Small intestine (tissue), 7 donors: ENCODE measurements around the gene ALPG. TPM values are rescaled to one million over a fixed set of nuclear protein-coding genes. Genes with fewer than 3 reads are reported as not detected.
"Not testable (repeated sequence)": the region's sequence is repeated elsewhere in the genome, so short reads cannot be mapped to it uniquely, and the experiment has no call there.

Source experiments
- DNase-seq, 2 donors: peaks; one replicate each; pipeline versions ENCODE4 v3.0.0 to v3.0.0-alpha.2; 2013
- FAIRE-seq: peaks from 2 replicates; lab custom pipeline; 2012; peaks lifted over from hg19 to GRCh38; lab: Jason Lieb, UNC
- H3K27ac ChIP-seq, 3 donors: one replicate each; pipeline ENCODE4 v1.5.1; 2013; ENCODE audit warnings: low read length in 2 of 3, mild to moderate bottlenecking in 2 of 3, control low read depth in 1 of 3, inconsistent platforms in 1 of 3, low read depth in 1 of 3, moderate library complexity in 1 of 3
- H3K27me3 ChIP-seq, 3 donors: one replicate each; pipeline ENCODE4 v1.6.1; 2013; ENCODE audit warnings: low read length in 3 of 3, inconsistent platforms in 1 of 3; ENCODE audit not compliant: control insufficient read depth in 3 of 3, insufficient read depth in 3 of 3
- H3K36me3 ChIP-seq, 3 donors: one replicate each; pipeline ENCODE4 v1.6.1; 2013; ENCODE audit warnings: low read length in 3 of 3, inconsistent platforms in 1 of 3, low read depth in 1 of 3, mild to moderate bottlenecking in 1 of 3, moderate library complexity in 1 of 3; ENCODE audit not compliant: control insufficient read depth in 3 of 3, insufficient read depth in 2 of 3
- H3K4me1 ChIP-seq, 3 donors: one replicate each; pipeline ENCODE4 v1.6.1; 2013; ENCODE audit warnings: low read length in 2 of 3, inconsistent platforms in 1 of 3, low read depth in 1 of 3, mild to moderate bottlenecking in 1 of 3, moderate library complexity in 1 of 3; ENCODE audit not compliant: control insufficient read depth in 3 of 3, insufficient read depth in 2 of 3
- H3K4me3 ChIP-seq, 3 donors: one replicate each; pipeline ENCODE4 v1.5.1; 2013; ENCODE audit warnings: low read length in 3 of 3, control low read depth in 1 of 3, inconsistent platforms in 1 of 3, low read depth in 1 of 3, mild to moderate bottlenecking in 1 of 3, moderate library complexity in 1 of 3
- H3K9me3 ChIP-seq, 2 donors: one replicate each; pipeline ENCODE4 v1.6.1; 2013; ENCODE audit warnings: low read depth in 1 of 2, low read length in 1 of 2; ENCODE audit not compliant: control insufficient read depth in 2 of 2, insufficient read depth in 1 of 2
- WGBS, 3 donors: extraction: QIAGEN DNeasy Blood & Tissue Kit; methylation state at CpG; one replicate each; pipeline ENCODE4 v1.1.7; 2013; 5-methylcytosine and 5-hydroxymethylcytosine counted together
- polyA plus RNA-seq, 4 donors: library from polyadenylated mRNA; stranded (reverse) in 3 of 4; unstranded in 1 of 4; fragments of 200-250 nt in 3 of 4; fragments of 120-200 nt in 1 of 4; gene quantifications; one replicate each; pipeline versions ENCODE4 v1.2.1 to v1.2.3, GENCODE V29; 2013
- donor health status: healthy with polysubstance abuse.
- donor health status: control.
- donor health status: control.
- donor health status: Bipolar disorder and iron deficiency.
- donor health status: healthy.

Gene ALPG
- polyA plus RNA-seq, 4 donors = 0.01 TPM; not detected in 3

- Histone ChIP-seq H3K4me3 (no peak overlapping the region), H3K27ac (no peak overlapping the region), H3K9me3 (peaks cover 0 to 3% of the 10 kb centered on the region in 2 donors), H3K36me3 (no peaks in the 10 kb centered on the region), H3K4me1 (peaks cover 0 to 4% (median 0%) of the 10 kb centered on the region in 3 donors), H3K27me3 (peaks cover 0 to 3% (median 0%) of the 10 kb centered on the region in 3 donors)
- no peak for FAIRE-seq
- DNase-seq = peak in 1 of 2 donors; percentile 32
- WGBS, 3 donors = 58 to 71% (median 66%) methylated on average over 20 of the region's 20 CpGs
These were observed 40.9 kb upstream of the ALPG start for GRCh38 chr2:232365621-232366321.

DNA sequence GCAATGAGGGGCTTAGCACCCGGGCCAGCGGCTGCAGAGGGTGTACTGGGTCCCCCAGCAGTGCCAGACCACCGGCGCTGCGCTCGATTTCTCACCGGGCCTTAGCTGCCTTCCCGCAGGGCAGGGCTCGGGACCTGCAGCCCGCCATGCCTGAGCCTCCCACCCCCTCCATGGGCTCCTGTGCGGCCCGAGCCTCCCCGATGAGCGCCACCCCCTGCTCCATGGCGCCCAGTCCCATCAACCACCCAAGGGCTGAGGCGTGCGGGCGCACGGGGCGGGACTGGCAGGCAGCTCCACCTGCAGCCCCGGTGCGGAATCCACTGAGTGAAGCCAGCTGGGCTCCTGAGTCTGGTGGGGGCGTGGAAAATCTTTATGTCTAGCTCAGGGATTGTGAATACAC lies 40.2 kb upstream of the ALPG start:
- not testable (repeated sequence) for H3K27me3 ChIP-seq, H3K27ac ChIP-seq, H3K4me3 ChIP-seq, H3K9me3 ChIP-seq, H3K4me1 ChIP-seq, H3K36me3 ChIP-seq, FAIRE-seq, DNase-seq
- WGBS, 3 donors = 86 to 92% (median 92%) methylated on average over 10 to 22 of the region's 23 CpGs

DNA sequence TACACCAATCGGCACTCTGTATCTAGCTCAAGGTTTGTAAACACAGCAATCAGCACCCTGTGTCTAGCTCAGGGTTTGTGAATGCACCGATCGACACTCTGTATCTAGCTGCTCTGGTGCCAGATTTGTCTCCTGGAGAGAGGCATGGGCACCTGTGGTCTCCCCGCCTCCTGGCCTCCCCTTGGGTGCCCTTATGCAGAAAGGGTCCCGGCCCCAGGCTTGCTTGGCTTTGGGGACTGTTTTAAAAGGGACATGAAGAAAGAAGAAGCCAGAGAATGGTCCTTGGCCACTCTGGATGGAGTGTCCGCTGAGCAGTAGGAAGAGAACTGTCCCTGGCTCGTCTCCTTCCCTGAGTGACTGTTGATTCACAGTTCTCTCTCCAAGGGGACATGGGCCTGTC lies 39.6 kb upstream of the ALPG start:
- FAIRE-seq (no peak), DNase-seq (no peak)
- WGBS, 3 donors = 65 to 86% (median 72%) methylated on average over 6 to 7 of the region's 7 CpGs
- Histone ChIP-seq H3K4me1 (peaks cover 0 to 4% (median 0%) of the 10 kb centered on the region in 3 donors), H3K27ac (no peak overlapping the region), H3K27me3 (peaks cover 0 to 3% (median 0%) of the 10 kb centered on the region in 3 donors), H3K9me3 (no peaks in the 10 kb centered on the region), H3K4me3 (no peak overlapping the region), H3K36me3 (no peaks in the 10 kb centered on the region)

DNA sequence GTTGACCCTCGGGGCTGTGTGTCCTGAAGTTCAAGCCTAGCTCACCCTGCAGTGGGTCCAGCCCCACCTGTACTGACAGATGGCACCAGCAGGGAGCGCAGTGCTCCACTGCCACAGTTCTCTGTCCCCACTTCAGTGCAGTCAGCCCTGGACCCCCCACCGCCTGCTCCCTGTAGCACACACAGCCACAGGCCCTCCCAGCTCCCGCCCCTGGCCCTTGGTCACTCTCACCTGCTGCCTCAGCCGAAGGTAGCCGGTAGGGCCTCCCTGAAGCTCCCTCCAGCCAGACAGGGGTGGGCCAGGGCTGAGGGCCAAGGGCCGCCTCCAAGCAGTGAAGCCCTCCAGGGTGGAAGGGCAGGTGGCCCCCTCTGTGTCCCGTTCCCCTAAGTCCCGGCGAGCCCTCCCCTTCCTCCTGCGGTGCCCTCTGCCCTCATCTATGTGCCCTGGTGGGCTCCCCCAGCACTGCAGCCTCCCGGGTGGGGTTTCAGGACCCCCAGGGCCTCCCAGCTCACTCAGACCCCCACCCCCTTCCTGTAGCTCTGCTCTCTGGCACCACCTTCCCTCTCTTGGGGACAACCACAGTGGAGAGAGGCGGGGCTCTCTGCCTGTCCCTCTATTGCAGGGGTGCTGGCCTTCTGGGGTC lies 38.9 kb upstream of the ALPG start:
- 71 to 86% (median 79%) methylated on average over 11 to 13 of the region's 13 CpGs for WGBS, 3 donors
- DNase-seq = no peak
- FAIRE-seq = no peak
- no peaks in the 10 kb centered on the region for H3K9me3 ChIP-seq
- H3K27ac ChIP-seq = no peak overlapping the region
- no peaks in the 10 kb centered on the region for H3K36me3 ChIP-seq
- peaks cover 0 to 3% (median 0%) of the 10 kb centered on the region in 3 donors for H3K27me3 ChIP-seq
- peaks cover 0 to 4% (median 0%) of the 10 kb centered on the region in 3 donors for H3K4me1 ChIP-seq
- no peak overlapping the region for H3K4me3 ChIP-seq

- WGBS, 3 donors = 80 to 89% (median 87%) methylated on average over 15 of the region's 15 CpGs
- Histone ChIP-seq H3K4me1 (peaks cover 0 to 4% (median 0%) of the 10 kb centered on the region in 3 donors), H3K36me3 (no peaks in the 10 kb centered on the region), H3K27ac (no peak overlapping the region), H3K27me3 (peaks cover 0 to 3% (median 0%) of the 10 kb centered on the region in 3 donors), H3K9me3 (no peaks in the 10 kb centered on the region), H3K4me3 (no peak overlapping the region)
- DNase-seq = no peak
- no peak for FAIRE-seq
These were observed 38.3 kb upstream of the ALPG start for GRCh38 chr2:232368311-232368731.

GRCh38 chr2:232369126-232369951 lies 37.3 kb upstream of the ALPG start:
- H3K27ac ChIP-seq = no peak overlapping the region
- H3K36me3 ChIP-seq = no peaks in the 10 kb centered on the region
- no peak overlapping the region for H3K4me3 ChIP-seq
- FAIRE-seq (no peak), DNase-seq (no peak)
- no peaks in the 10 kb centered on the region for H3K9me3 ChIP-seq
- peaks cover 0 to under 1% (median 0%) of the 10 kb centered on the region in 3 donors for H3K4me1 ChIP-seq
- WGBS, 3 donors = 75 to 80% (median 79%) methylated on average over 15 of the region's 15 CpGs
- H3K27me3 ChIP-seq = peaks cover 0 to 3% (median 0%) of the 10 kb centered on the region in 3 donors

- H3K27me3 ChIP-seq, H3K4me1 ChIP-seq, H3K9me3 ChIP-seq, H3K36me3 ChIP-seq, H3K4me3 ChIP-seq, DNase-seq, FAIRE-seq, H3K27ac ChIP-seq: not testable (repeated sequence)
- WGBS, 3 donors = 22 to 42% (median 31%) methylated on average over 8 to 10 of the region's 12 CpGs
These were observed 36.6 kb upstream of the ALPG start for GRCh38 chr2:232370007-232370406.
